Left lung (tissue), 10 donors: ENCODE measurements around the gene PTPN13. TPM values are rescaled to one million over a fixed set of nuclear protein-coding genes. Genes with fewer than 3 reads are reported as not detected.

Source experiments
- ATAC-seq: fragments of 200-7000 bp; cut with Tn5 transposase; one replicate; pipeline ENCODE4 v1.9.1; 2020; ENCODE audit warnings: moderate library complexity
- DNase-seq, 4 donors: peaks; one replicate each; pipeline ENCODE4 v3.0.0-alpha.2; 2013 to 2020
- H3K27ac ChIP-seq, 2 donors: fragments of 200-600 bp; sonication (generic) in 1 of 2; one replicate each; pipeline versions ENCODE4 v1.5.0 to v1.8.0; 2020 to 2021
- H3K27me3 ChIP-seq, 2 donors: fragments of 200-600 bp; sonication (generic) in 1 of 2; one replicate each; pipeline versions ENCODE4 v1.5.0 to v1.8.0; 2020 to 2021
- H3K36me3 ChIP-seq, 2 donors: fragments of 200-600 bp; sonication (generic) in 1 of 2; one replicate each; pipeline versions ENCODE4 v1.5.0 to v1.8.0; 2020 to 2021
- H3K4me1 ChIP-seq, 2 donors: fragments of 200-600 bp; one replicate each; pipeline ENCODE4 v1.8.0; 2021
- H3K4me3 ChIP-seq, 2 donors: fragments of 200-600 bp; sonication (generic) in 1 of 2; one replicate each; pipeline versions ENCODE4 v1.5.0 to v1.8.0; 2020 to 2021; ENCODE audit warnings: mild to moderate bottlenecking in 1 of 2
- H3K9me3 ChIP-seq, 2 donors: fragments of 200-600 bp; sonication (generic) in 1 of 2; one replicate each; pipeline versions ENCODE4 v1.5.0 to v1.8.0; 2020 to 2021
- intact Hi-C, 2 donors: fragments of 100-400 bp; cut with DNase I; formaldehyde crosslinking; loops; one replicate each; pipeline versions ENCODE4 v1.11.2 to v1.14.2; 2022
- polyA plus RNA-seq, 6 donors: library from polyadenylated mRNA; unstranded; fragments of 120-200 nt; gene quantifications; one replicate each; pipeline ENCODE4 v1.2.1, GENCODE V29; 2013; ENCODE audit not compliant: insufficient read length in 6 of 6
- total RNA-seq, 2 donors: library from RNA; stranded (reverse); fragmentation: NEBNext Ultra II Directional; extraction: Animal tissue kit (Norgen Biotek cat#: 25700); gene quantifications; one replicate each; pipeline ENCODE4 v1.2.1, GENCODE V29; 2021
- TF ChIP-seq, protein P1 (sequence below), 2 donors: fragments of 200-600 bp; sonication (generic) in 1 of 2; IDR thresholded peaks; one replicate each; pipeline versions ENCODE4 v1.5.0 to v1.8.0; 2021; ENCODE audit warnings: antibody characterized with exemption in 2 of 2
- donor health status: DM: no; HTN: yes; CAD: no.
- donor health status: DM: no; HTN: no; CAD: no.

Gene PTPN13
- total and polyA plus RNA-seq, 8 donors = 59.0 to 159 (median 95.6) TPM

DNA sequence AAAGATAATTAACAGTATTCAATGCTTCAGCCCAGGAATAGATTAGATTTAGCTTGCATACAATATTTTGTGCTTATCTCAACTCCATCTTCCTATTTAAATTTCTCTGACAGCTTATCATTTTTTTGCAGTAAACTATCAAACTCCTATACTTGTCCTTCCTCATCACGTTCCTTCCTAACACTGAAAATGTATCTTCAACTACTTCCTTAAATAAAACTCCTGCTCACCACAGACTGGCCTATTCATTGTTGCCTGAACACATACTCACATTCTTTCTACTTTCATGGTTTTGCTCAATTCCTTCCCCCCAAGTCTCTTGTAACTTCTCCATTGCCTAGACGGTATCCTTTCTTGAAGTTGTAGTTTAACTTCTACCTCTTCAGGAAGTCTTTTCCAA lies 28.5 kb upstream of the PTPN13 start:
- Histone ChIP-seq H3K27ac (no peak overlapping the region), H3K9me3 (no peaks in the 10 kb centered on the region), H3K4me3 (no peak overlapping the region), H3K36me3 (no peaks in the 10 kb centered on the region), H3K4me1 (peaks cover 5 to 10% of the 10 kb centered on the region in 2 donors), H3K27me3 (no peaks in the 10 kb centered on the region)
- intact Hi-C loops = no loop called here
- TF ChIP-seq, protein P1, sequence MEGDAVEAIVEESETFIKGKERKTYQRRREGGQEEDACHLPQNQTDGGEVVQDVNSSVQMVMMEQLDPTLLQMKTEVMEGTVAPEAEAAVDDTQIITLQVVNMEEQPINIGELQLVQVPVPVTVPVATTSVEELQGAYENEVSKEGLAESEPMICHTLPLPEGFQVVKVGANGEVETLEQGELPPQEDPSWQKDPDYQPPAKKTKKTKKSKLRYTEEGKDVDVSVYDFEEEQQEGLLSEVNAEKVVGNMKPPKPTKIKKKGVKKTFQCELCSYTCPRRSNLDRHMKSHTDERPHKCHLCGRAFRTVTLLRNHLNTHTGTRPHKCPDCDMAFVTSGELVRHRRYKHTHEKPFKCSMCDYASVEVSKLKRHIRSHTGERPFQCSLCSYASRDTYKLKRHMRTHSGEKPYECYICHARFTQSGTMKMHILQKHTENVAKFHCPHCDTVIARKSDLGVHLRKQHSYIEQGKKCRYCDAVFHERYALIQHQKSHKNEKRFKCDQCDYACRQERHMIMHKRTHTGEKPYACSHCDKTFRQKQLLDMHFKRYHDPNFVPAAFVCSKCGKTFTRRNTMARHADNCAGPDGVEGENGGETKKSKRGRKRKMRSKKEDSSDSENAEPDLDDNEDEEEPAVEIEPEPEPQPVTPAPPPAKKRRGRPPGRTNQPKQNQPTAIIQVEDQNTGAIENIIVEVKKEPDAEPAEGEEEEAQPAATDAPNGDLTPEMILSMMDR (IDR thresholded peaks at IDR 0.05) = no peak
- ATAC-seq (no peak), DNase-seq (no peak)

DNA sequence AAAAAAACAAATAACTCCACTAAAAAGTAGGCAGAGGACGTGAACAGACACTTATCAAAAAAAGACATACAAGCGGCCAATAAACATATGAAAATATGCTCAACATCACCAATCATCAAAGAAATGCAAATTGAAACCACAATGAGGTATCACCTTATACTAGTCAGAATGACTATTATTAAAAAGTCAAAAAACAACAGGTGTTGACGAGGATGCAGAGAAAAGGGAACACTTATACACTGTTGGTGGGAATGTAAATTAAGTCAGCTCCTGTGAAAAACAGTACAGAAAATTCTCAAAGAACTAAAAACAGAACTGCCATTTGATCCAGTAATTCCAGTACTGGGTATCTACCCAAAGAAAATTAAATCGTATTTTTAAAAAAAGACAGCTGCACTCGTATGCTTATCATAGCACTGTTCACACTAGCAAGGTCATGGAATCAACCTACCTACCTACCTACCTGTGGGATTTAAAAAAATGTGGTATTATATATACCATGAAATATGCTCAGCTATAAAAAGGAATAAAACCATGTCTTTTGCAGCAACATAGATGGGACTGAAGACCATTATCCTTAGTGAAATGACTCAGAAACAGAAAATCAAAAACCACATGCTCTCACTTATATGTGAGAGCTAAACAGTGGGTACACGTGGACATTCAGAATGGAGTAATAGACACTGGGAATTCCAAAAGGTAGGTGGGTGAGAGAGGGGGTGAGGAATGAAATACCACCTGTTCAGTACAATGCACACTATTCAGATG lies 24.8 kb upstream of the PTPN13 start:
- H3K27me3 ChIP-seq = no peaks in the 10 kb centered on the region
- no peak overlapping the region for H3K27ac ChIP-seq
- no peak overlapping the region for H3K4me3 ChIP-seq
- TF ChIP-seq, protein P1 (IDR thresholded peaks at IDR 0.05) = no peak
- H3K36me3 ChIP-seq = no peaks in the 10 kb centered on the region
- no peak for ATAC-seq
- peaks cover 0 to 5% of the 10 kb centered on the region in 2 donors for H3K4me1 ChIP-seq
- intact Hi-C loops = no loop called here
- no peak for DNase-seq
- H3K9me3 ChIP-seq = no peaks in the 10 kb centered on the region

DNA sequence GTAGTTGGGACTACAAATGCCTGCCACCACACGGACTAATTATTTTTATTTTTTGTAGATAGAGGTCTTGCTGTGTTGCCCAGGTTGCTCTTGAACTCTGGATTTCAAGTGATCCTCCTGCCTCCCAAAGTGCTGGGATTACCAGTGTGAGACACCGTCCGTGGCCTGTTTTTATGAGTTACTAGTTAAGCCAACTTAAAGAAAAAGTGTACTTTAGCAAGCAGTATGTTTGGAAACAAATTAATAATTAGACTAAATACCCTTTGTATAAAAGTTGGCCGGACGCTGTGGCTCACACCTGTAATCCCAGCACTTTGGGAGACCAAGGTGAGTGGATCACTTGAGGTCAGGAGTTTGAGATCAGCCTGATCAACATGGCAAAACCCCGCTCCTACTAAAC lies 14.2 kb upstream of the PTPN13 start:
- no peaks in the 10 kb centered on the region for H3K36me3 ChIP-seq
- peaks cover 0 to 3% of the 10 kb centered on the region in 2 donors for H3K4me1 ChIP-seq
- ATAC-seq = no peak
- no peak for DNase-seq
- H3K4me3 ChIP-seq = no peak overlapping the region
- intact Hi-C loops = no loop called here
- H3K27me3 ChIP-seq = no peaks in the 10 kb centered on the region
- H3K27ac ChIP-seq = no peak overlapping the region
- TF ChIP-seq, protein P1 (IDR thresholded peaks at IDR 0.05) = no peak
- H3K9me3 ChIP-seq = no peaks in the 10 kb centered on the region

DNA sequence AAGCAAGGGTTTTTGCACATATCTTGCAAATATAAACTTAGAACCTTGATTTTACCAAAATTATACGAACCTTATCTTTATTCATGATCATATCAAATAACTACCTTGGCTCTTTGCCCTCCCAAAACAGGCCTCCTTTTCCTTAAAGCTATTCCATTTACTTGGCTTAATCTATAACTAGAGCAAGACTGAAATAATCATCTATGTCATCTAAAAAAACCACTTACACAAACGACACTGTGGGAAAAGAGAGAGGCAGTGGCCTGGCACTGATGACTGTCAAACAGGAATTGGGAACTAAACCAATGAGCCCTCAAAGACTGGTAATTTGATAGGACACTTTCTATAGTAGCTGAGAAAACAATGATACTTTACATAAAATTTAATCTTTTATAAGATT lies 11.7 kb upstream of the PTPN13 start:
- no peak for DNase-seq
- intact Hi-C loops = no loop called here
- Histone ChIP-seq H3K27me3 (no peaks in the 10 kb centered on the region), H3K9me3 (no peaks in the 10 kb centered on the region), H3K4me3 (peak overlapping the region in 1 of 2 donors; percentile 17), H3K36me3 (no peaks in the 10 kb centered on the region), H3K27ac (no peak overlapping the region), H3K4me1 (peaks cover 3 to 18% of the 10 kb centered on the region in 2 donors)
- TF ChIP-seq, protein P1 (IDR thresholded peaks at IDR 0.05) = no peak
- peak; percentile 42 for ATAC-seq

DNA sequence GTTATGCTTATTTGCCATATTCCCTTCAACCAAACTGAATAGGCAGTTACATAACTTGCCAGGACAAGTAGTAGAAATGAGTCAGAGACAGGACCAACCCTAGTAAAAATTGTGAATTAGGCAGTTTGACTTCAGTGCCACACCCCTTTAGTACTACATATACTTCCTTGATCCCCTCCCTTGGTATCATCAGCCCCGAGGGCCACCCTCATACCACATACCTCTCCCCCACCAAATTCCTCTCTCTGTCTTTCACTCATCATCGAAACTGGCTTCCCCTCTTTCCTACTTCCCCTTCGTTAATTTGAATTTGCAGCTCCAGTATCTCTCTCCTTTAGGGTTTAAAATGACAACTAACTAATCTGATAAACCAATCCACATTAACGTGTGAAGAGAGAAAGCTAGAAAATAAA lies 7.9 kb upstream of the PTPN13 start:
- Histone ChIP-seq H3K9me3 (no peaks in the 10 kb centered on the region), H3K4me1 (peaks cover 3 to 19% of the 10 kb centered on the region in 2 donors), H3K4me3 (no peak overlapping the region), H3K36me3 (no peaks in the 10 kb centered on the region), H3K27me3 (no peaks in the 10 kb centered on the region), H3K27ac (peak overlapping the region in 1 of 2 donors; percentile 39)
- intact Hi-C loops = no loop called here
- TF ChIP-seq, protein P1 (IDR thresholded peaks at IDR 0.05) = no peak
- DNase-seq = no peak
- ATAC-seq = peak; percentile 73
